Uterus (tissue), 2 donors: ENCODE measurements around the gene HGD.

ENCODE experiments used
- POLR2A ChIP-seq, 2 donors: fragments of 450-650 bp; IDR thresholded peaks; one replicate each; pipeline ENCODE4 v1.6.1; 2016; ENCODE audit warnings: antibody characterized with exemption in 2 of 2, mild to moderate bottlenecking in 1 of 2, moderate library complexity in 1 of 2
- TF ChIP-seq, protein P1 (sequence below), 4 experiments: fragments of 200-600 bp in 2 of 4; fragments of 450-650 bp in 2 of 4; sonication (generic) in 2 of 4; IDR thresholded peaks; one replicate each; pipeline ENCODE4 v1.5.1; 2016 to 2019; ENCODE audit warnings: antibody characterized with exemption in 4 of 4, mild to moderate bottlenecking in 2 of 4, moderate library complexity in 1 of 4

DNA sequence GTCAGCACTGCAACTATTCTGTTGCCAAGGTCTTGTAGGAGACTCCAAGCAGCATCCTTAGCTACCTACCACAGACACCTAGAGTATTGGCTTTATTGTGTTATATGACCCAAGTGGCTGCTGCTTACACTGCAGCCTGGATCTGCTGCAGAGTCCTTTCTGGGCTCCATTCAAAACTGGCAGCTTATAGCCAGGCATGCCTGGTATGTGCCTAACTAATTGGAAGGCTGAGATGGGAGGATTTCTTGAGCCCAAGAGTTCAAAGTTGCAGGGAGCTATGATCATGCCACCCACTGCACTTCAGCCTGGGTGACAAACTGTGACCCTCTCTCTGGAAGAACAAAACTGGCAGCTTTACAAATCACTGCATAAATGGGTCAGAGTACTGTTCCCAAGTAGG lies 77.3 kb downstream of the HGD start:
- TF ChIP-seq, protein P1, sequence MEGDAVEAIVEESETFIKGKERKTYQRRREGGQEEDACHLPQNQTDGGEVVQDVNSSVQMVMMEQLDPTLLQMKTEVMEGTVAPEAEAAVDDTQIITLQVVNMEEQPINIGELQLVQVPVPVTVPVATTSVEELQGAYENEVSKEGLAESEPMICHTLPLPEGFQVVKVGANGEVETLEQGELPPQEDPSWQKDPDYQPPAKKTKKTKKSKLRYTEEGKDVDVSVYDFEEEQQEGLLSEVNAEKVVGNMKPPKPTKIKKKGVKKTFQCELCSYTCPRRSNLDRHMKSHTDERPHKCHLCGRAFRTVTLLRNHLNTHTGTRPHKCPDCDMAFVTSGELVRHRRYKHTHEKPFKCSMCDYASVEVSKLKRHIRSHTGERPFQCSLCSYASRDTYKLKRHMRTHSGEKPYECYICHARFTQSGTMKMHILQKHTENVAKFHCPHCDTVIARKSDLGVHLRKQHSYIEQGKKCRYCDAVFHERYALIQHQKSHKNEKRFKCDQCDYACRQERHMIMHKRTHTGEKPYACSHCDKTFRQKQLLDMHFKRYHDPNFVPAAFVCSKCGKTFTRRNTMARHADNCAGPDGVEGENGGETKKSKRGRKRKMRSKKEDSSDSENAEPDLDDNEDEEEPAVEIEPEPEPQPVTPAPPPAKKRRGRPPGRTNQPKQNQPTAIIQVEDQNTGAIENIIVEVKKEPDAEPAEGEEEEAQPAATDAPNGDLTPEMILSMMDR (IDR thresholded peaks at IDR 0.05), result no peak
- no peak for TF ChIP-seq POLR2A (IDR thresholded peaks at IDR 0.05)
